G401.6 (cell line): Measurements from ENCODE around the gene MCC.
"Not testable (repeated sequence)": the region's sequence is repeated elsewhere in the genome, so short reads cannot be mapped to it uniquely, and the experiment has no call there.

Source experiments
- FAIRE-seq: peaks from 2 replicates; lab custom pipeline; 2012; peaks lifted over from hg19 to GRCh38; lab: Jason Lieb, UNC

MCC gene

DNA sequence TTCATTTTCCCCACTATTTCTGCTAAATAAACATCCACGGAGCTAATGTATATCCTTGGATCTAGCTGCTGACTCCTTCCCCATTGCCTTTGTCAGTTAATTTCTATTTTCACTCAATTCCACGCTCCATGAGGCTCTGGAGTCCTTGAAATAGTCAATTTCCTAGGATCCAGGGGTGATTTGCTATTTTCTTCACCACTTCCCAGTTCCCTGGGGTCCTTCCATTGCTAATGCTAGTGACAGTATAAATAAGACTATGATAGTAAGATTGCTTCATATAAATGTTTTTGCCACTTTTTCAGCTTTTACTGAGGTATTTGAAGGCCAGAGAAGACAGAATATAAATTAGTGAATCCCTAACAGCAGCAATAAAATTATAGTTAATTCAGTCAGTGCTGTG is 66.6 kb downstream of the MCC start:
- no peak for FAIRE-seq

DNA sequence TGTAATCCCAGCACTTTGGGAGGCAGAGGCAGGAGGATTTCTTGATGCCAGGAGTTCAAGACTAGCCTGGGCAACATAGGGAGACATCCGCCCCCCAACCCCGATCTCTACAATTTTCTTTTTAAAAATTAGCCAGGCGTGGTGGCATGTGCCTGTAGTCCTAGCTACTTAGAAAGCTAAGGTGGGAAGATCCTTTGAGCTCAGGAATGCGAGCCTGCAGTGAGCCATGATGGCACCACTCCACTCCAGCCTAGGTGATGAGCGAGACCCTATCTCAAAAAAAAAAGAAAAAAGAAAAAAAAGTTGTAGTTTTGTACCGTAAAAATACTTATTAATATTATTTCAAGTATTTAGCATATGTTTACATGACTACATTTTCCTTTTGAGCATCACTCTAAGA is 82.7 kb downstream of the MCC start:
- FAIRE-seq, result no peak

DNA sequence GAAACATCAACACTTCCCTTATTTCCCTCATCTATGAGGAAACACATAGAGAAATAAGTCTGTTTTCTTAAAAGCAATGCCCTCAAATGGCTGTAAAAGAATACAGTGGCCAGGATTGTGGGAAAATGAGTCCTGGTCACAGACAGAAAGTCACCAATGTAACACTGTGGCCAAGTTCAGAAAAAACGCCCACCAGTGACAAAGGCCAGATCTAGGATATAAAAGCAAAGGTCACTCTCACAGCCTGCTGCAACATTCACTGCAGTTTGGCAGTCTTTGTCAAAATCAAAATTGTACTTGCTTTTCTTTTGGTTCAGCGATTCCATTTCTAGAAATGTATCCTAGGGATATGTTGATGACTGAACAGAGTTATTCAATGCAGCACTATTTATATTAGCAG is 84.0 kb downstream of the MCC start:
- FAIRE-seq, result no peak

DNA sequence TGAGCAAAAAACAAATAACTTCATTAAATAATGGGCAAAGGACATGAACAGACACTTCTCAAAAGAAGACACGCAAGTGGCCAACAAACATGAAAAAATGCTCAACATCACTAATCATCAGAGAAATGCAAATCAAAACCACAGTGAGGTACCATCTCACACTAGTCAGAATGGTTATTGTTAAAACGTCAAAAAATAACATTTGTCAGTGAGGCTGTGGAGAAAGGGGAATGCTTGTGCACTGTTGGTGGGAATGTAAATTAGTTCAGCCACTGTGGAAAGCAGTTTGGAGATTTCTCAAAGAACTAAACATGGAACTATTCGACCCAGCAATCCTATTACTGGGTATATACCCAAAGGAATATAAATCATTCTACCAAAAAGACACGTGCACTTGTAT is 90.3 kb downstream of the MCC start:
- FAIRE-seq, result not testable (repeated sequence)

- no peak for FAIRE-seq
Measured at GRCh38 chr5:113397046-113397445, 91.2 kb downstream of the MCC start.

GRCh38 chr5:113394658-113395057 is 93.6 kb downstream of the MCC start:
- no peak for FAIRE-seq

GRCh38 chr5:113390224-113390623 is 98.0 kb downstream of the MCC start:
- no peak for FAIRE-seq

- FAIRE-seq, result no peak
Measured at GRCh38 chr5:113389116-113389515, 99.1 kb downstream of the MCC start.

DNA sequence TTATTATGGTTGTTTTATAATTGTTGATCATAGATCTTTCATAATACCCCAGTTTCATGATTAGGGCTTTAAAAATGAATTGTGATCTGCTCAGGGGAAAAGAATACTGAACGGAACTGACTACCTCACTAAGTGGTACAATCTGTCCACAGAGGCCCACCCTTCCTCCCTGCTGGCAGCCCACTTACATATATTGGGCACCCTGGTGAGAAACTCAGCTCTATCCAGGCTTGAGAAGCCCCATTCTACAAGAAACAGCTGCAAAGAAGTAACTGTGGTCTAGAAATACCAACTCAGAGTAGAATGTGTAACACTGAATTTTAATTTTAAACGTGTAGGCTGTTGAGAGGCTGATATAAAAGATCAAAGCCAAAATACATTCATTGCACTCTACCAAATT is 100.4 kb downstream of the MCC start:
- FAIRE-seq, result no peak

- no peak for FAIRE-seq
Measured at GRCh38 chr5:113384782-113385285, 103.4 kb downstream of the MCC start.

DNA sequence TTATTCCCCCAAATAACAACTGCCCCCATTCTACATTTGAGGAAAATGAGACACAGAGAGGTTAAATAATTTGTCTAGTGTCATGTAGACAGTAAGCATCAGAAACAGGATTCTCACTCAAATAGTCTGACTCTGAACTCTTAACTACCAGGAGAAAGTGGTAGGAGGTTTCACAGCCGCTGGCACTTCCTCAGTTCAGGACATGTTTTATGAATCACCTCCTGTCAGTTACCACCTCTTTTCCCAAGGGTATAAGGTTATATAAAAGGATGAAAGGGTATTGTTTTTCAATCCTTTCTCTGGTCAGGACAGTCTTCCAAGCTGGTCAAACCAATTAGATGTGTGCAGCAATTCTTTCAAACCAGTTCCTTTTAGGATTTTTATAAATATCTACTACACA is 105.5 kb downstream of the MCC start:
- FAIRE-seq, result no peak

DNA sequence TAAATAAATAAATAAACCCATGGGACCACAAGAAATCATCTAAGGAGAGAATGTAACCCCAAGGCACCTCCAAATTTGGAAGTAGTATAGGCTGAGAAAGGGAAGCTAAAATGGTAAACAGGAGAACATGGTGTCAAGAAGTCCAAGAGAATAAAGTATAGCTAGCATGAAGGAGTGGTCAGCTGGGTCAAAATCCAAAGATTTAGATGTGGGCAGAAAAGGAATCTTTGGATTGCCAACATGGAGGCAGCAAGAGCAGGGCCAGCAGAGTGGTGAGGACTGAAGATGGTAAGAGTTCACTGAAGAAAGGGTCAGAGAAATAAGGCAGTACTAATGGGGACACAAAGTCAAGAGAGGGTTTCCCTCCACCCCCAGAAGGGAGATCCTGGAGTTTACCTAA is 106.5 kb downstream of the MCC start:
- no peak for FAIRE-seq

- no peak for FAIRE-seq
Measured at GRCh38 chr5:113380807-113381326, 107.4 kb downstream of the MCC start.

GRCh38 chr5:113379936-113380806 is 108.1 kb downstream of the MCC start:
- no peak for FAIRE-seq

GRCh38 chr5:113378959-113379541 is 109.2 kb downstream of the MCC start:
- peak; percentile 30 for FAIRE-seq

- no peak for FAIRE-seq
Measured at GRCh38 chr5:113378514-113378913, 109.7 kb downstream of the MCC start.

- no peak for FAIRE-seq
Measured at GRCh38 chr5:113378081-113378480, 110.2 kb downstream of the MCC start.

DNA sequence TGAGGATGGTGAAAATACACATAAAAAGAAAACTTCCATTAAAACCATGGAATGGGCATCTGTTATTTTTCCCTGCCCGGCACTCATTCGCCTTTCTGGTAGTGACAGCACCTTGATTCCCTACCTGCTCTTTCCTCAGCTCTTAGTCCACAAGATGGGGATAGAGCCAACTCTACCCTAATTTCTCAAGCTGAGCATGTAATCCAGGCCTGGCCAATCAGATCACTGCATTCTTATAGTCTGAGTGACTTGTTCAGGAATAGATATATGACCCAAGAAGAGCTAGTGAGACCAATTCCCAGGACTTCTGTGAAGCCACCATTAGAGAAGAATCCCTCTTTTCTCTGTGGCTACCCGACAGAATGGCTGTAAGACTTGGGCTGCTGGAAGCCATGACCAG is 111.6 kb downstream of the MCC start:
- no peak for FAIRE-seq

- FAIRE-seq, result no peak
Measured at GRCh38 chr5:113375480-113376060, 112.7 kb downstream of the MCC start.

DNA sequence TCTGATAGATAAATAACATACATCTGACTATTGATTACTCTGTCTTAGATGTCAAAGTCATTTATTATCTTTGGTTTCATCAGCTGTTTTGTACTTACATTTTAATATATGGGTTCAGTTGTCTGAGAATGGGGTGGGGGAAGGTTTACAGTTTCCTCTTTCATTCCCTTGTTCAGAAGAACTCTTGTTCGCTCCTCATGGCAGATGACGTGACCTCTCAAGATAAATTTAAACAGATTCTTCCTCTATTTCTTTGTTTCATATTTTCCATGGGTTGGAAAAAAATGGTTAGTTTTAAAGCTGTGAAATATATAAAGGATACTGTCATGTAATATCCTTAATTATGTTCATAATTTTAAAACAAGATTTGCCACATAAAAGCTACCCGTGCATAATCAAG is 114.8 kb downstream of the MCC start:
- FAIRE-seq, result no peak

- no peak for FAIRE-seq
Measured at GRCh38 chr5:113371721-113372196, 116.5 kb downstream of the MCC start.

DNA sequence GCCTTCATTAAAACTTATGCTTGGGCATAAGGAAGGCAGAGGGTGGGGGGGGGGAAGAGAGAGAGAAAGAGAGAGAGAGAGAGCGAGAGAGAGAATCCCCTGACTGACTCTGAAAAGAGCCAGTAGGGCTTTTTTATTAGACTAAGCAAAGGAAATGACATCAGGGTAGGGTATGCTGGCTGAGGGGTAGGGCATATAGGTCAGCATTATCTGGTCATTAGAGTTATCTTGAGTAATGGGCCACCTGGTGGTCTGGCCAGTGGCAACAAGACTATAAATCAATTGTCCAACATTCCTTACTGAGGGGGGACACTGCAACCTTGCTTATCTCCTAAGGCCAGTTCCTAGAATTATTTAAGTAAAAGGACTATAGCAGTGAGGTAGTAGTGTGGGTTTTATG is 120.7 kb downstream of the MCC start:
- no peak for FAIRE-seq

- FAIRE-seq, result no peak
Measured at GRCh38 chr5:113364466-113364865, 123.8 kb downstream of the MCC start.
